ENCODE data around the gene OSBPL8. TPM values are rescaled to one million over a fixed set of nuclear protein-coding genes. Genes with fewer than 3 reads are reported as not detected.

The OSBPL8 gene
- total RNA-seq, 1 donor: 204 TPM

DNA sequence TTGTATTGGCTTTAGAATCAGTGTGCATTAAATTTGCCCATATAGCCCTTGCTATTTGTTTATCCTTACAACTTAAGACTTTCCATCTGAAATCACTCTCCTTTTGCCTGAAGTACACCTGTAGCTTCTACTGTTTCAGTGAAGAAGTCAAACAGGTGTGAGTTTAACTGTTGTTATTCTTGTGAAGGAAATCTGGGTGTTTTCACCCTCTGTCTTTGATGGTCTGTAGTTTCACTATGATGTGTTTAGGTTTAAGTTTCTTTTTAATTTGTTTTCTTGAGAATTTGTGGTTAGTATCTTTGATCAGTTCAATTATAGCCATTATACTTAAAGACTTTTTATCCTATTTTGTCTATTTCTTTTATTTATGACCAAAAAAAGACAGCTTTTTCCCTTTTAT lies 142.5 kb downstream of the OSBPL8 start:
- TF ChIP-seq, protein P1, sequence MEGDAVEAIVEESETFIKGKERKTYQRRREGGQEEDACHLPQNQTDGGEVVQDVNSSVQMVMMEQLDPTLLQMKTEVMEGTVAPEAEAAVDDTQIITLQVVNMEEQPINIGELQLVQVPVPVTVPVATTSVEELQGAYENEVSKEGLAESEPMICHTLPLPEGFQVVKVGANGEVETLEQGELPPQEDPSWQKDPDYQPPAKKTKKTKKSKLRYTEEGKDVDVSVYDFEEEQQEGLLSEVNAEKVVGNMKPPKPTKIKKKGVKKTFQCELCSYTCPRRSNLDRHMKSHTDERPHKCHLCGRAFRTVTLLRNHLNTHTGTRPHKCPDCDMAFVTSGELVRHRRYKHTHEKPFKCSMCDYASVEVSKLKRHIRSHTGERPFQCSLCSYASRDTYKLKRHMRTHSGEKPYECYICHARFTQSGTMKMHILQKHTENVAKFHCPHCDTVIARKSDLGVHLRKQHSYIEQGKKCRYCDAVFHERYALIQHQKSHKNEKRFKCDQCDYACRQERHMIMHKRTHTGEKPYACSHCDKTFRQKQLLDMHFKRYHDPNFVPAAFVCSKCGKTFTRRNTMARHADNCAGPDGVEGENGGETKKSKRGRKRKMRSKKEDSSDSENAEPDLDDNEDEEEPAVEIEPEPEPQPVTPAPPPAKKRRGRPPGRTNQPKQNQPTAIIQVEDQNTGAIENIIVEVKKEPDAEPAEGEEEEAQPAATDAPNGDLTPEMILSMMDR (IDR thresholded peaks at IDR 0.05; ENCODE audit: extremely low read depth, low read depth, low read length): no peak
- Histone ChIP-seq H3K27ac (ENCODE audit: low read depth, low read length) (no peak overlapping the region), H3K36me3 (ENCODE audit: insufficient read depth, low read length) (no peaks in the 10 kb centered on the region), H3K4me2 (ENCODE audit: insufficient read depth, low read length) (no peak overlapping the region), H3K79me2 (ENCODE audit: insufficient read depth, low read length) (peaks cover 16% of the 10 kb centered on the region), H3K4me1 (ENCODE audit: insufficient read depth, low read length) (no peaks in the 10 kb centered on the region), H2AFZ (ENCODE audit: low read length) (no peak overlapping the region), H3K27me3 (ENCODE audit: insufficient read depth, low read length) (no peaks in the 10 kb centered on the region), H3K4me3 (ENCODE audit: insufficient read depth, low read length) (no peak overlapping the region), H3K9me3 (ENCODE audit: low read depth, low read length) (no peaks in the 10 kb centered on the region), H4K20me1 (ENCODE audit: insufficient read depth, low read length) (no peaks in the 10 kb centered on the region)
- no peak for DNase-seq (ENCODE audit: insufficient read length, low spot score, missing footprints)

DNA sequence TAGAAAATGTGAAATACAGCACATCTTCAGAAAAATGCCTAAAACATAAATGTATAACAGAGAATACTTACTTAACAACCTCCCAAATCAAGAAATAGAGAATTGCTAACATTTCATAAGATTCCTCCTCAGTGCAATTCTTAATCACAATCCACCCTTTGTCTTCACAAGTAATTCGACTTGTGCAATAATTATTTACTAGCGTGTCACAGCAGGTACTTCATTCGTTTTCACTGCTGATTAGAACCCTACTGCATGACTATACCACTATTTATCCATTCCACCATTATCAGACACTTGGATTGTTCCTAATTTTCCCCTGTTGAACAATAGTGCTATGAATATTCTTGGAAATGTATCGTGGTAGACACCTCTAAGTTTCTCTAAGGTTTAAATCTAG lies 146.4 kb downstream of the OSBPL8 start:
- Histone ChIP-seq H4K20me1 (ENCODE audit: insufficient read depth, low read length) (no peaks in the 10 kb centered on the region), H3K27me3 (ENCODE audit: insufficient read depth, low read length) (no peaks in the 10 kb centered on the region), H3K4me1 (ENCODE audit: insufficient read depth, low read length) (no peaks in the 10 kb centered on the region), H3K27ac (ENCODE audit: low read depth, low read length) (no peak overlapping the region), H3K79me2 (ENCODE audit: insufficient read depth, low read length) (peaks cover 8% of the 10 kb centered on the region), H3K9me3 (ENCODE audit: low read depth, low read length) (no peaks in the 10 kb centered on the region), H3K4me3 (ENCODE audit: insufficient read depth, low read length) (no peak overlapping the region), H3K36me3 (ENCODE audit: insufficient read depth, low read length) (no peaks in the 10 kb centered on the region), H2AFZ (ENCODE audit: low read length) (no peak overlapping the region), H3K4me2 (ENCODE audit: insufficient read depth, low read length) (no peak overlapping the region)
- no peak for DNase-seq (ENCODE audit: insufficient read length, low spot score, missing footprints)
- TF ChIP-seq, protein P1 (IDR thresholded peaks at IDR 0.05; ENCODE audit: extremely low read depth, low read depth, low read length): no peak

- Histone ChIP-seq H3K27me3 (ENCODE audit: insufficient read depth, low read length) (no peaks in the 10 kb centered on the region), H2AFZ (ENCODE audit: low read length) (no peak overlapping the region), H3K27ac (ENCODE audit: low read depth, low read length) (no peak overlapping the region), H4K20me1 (ENCODE audit: insufficient read depth, low read length) (no peaks in the 10 kb centered on the region), H3K4me2 (ENCODE audit: insufficient read depth, low read length) (no peak overlapping the region), H3K79me2 (ENCODE audit: insufficient read depth, low read length) (peaks cover 5% of the 10 kb centered on the region), H3K4me3 (ENCODE audit: insufficient read depth, low read length) (no peak overlapping the region), H3K36me3 (ENCODE audit: insufficient read depth, low read length) (no peaks in the 10 kb centered on the region), H3K9me3 (ENCODE audit: low read depth, low read length) (no peaks in the 10 kb centered on the region), H3K4me1 (ENCODE audit: insufficient read depth, low read length) (no peaks in the 10 kb centered on the region)
- no peak for DNase-seq (ENCODE audit: insufficient read length, low spot score, missing footprints)
- TF ChIP-seq, protein P1 (IDR thresholded peaks at IDR 0.05; ENCODE audit: extremely low read depth, low read depth, low read length): no peak
Measured at GRCh38 chr12:76410781-76411180, 148.8 kb downstream of the OSBPL8 start.

GRCh38 chr12:76410371-76410770 lies 149.2 kb downstream of the OSBPL8 start:
- Histone ChIP-seq H3K4me1 (ENCODE audit: insufficient read depth, low read length) (no peaks in the 10 kb centered on the region), H3K4me2 (ENCODE audit: insufficient read depth, low read length) (no peak overlapping the region), H3K36me3 (ENCODE audit: insufficient read depth, low read length) (no peaks in the 10 kb centered on the region), H4K20me1 (ENCODE audit: insufficient read depth, low read length) (no peaks in the 10 kb centered on the region), H2AFZ (ENCODE audit: low read length) (no peak overlapping the region), H3K4me3 (ENCODE audit: insufficient read depth, low read length) (no peak overlapping the region), H3K9me3 (ENCODE audit: low read depth, low read length) (no peaks in the 10 kb centered on the region), H3K27me3 (ENCODE audit: insufficient read depth, low read length) (no peaks in the 10 kb centered on the region), H3K79me2 (ENCODE audit: insufficient read depth, low read length) (peaks cover 5% of the 10 kb centered on the region), H3K27ac (ENCODE audit: low read depth, low read length) (no peak overlapping the region)
- TF ChIP-seq, protein P1 (IDR thresholded peaks at IDR 0.05; ENCODE audit: extremely low read depth, low read depth, low read length): no peak
- no peak for DNase-seq (ENCODE audit: insufficient read length, low spot score, missing footprints)
